Chondrocyte (in vitro differentiated cells): Measurements from ENCODE around the gene ZNF236. TPM values are rescaled to one million over a fixed set of nuclear protein-coding genes. Genes with fewer than 3 reads are reported as not detected.

Source experiments
- DNase-seq: peaks from one replicate; pipeline ENCODE4 v3.0.0; 2021; ENCODE audit warnings: mixed read lengths, low spot score
- H3K27ac Mint-ChIP-seq: one replicate; pipeline ENCODE4 v1.8.0; 2021; ENCODE audit warnings: mild to moderate bottlenecking, moderate library complexity, mixed read lengths; ENCODE audit not compliant: unreplicated experiment
- H3K27me3 Mint-ChIP-seq: 2 replicates; pipeline ENCODE4 v1.8.0; 2021; ENCODE audit warnings: low read depth, mixed read lengths
- H3K36me3 Mint-ChIP-seq: 2 replicates; pipeline ENCODE4 v1.8.0; 2021; ENCODE audit warnings: low read depth, mixed read lengths
- H3K4me1 Mint-ChIP-seq: 2 replicates; pipeline ENCODE4 v1.8.0; 2021; ENCODE audit warnings: low read depth, mild to moderate bottlenecking, mixed read lengths
- H3K4me3 Mint-ChIP-seq: one replicate; pipeline ENCODE4 v1.8.0; 2021; ENCODE audit warnings: mild to moderate bottlenecking, moderate library complexity, mixed read lengths; ENCODE audit not compliant: unreplicated experiment
- H3K9me3 Mint-ChIP-seq: 2 replicates; pipeline ENCODE4 v1.8.0; 2021; ENCODE audit warnings: low read depth, mixed read lengths
- CTCF ChIP-seq: fragments of 200-600 bp; sonication (generic); IDR thresholded peaks from 2 replicates; pipeline ENCODE4 v1.5.0; 2021; ENCODE audit warnings: antibody characterized with exemption, mild to moderate bottlenecking, moderate library complexity
- total RNA-seq: library from RNA; stranded (reverse); gene quantifications from 3 replicates; pipeline ENCODE4 v1.2.1, GENCODE V29; 2021

Gene ZNF236
- total RNA-seq, 1 donor from 2014 or later, result 14.3 TPM

- Mint-ChIP-seq H3K4me1 (peaks cover 11% of the 10 kb centered on the region), H3K27me3 (no peaks in the 10 kb centered on the region), H3K9me3 (no peaks in the 10 kb centered on the region), H3K27ac (no peak overlapping the region), H3K36me3 (no peaks in the 10 kb centered on the region), H3K4me3 (no peak overlapping the region)
- TF ChIP-seq CTCF, result no peak
- DNase-seq, result no peak
Observed at GRCh38 chr18:77003316-77003715, 181.0 kb downstream of the ZNF236 start.

- H3K4me3 Mint-ChIP-seq, result no peak overlapping the region
- DNase-seq, result no peak
- H3K36me3 Mint-ChIP-seq, result peaks cover under 1% of the 10 kb centered on the region
- H3K27ac Mint-ChIP-seq, result no peak overlapping the region
- TF ChIP-seq CTCF, result no peak
- H3K27me3 Mint-ChIP-seq, result peaks cover 1% of the 10 kb centered on the region
- H3K4me1 Mint-ChIP-seq, result peaks cover 11% of the 10 kb centered on the region
- H3K9me3 Mint-ChIP-seq, result no peaks in the 10 kb centered on the region
Observed at GRCh38 chr18:77004555-77005380, 182.4 kb downstream of the ZNF236 start.

GRCh38 chr18:77005651-77006195 lies 183.4 kb downstream of the ZNF236 start:
- no peak for DNase-seq
- peaks cover 11% of the 10 kb centered on the region for H3K4me1 Mint-ChIP-seq
- H3K36me3 Mint-ChIP-seq, result peaks cover 3% of the 10 kb centered on the region
- no peaks in the 10 kb centered on the region for H3K9me3 Mint-ChIP-seq
- TF ChIP-seq CTCF, result no peak
- H3K27ac Mint-ChIP-seq, result no peak overlapping the region
- H3K4me3 Mint-ChIP-seq, result no peak overlapping the region
- peaks cover 1% of the 10 kb centered on the region for H3K27me3 Mint-ChIP-seq

GRCh38 chr18:77006305-77007175 lies 184.2 kb downstream of the ZNF236 start:
- Mint-ChIP-seq H3K27me3 (peaks cover 1% of the 10 kb centered on the region), H3K27ac (no peak overlapping the region), H3K9me3 (no peaks in the 10 kb centered on the region), H3K4me1 (peaks cover 11% of the 10 kb centered on the region), H3K36me3 (peaks cover 3% of the 10 kb centered on the region), H3K4me3 (no peak overlapping the region)
- DNase-seq, result no peak
- TF ChIP-seq CTCF, result no peak

GRCh38 chr18:77007251-77007650 lies 184.9 kb downstream of the ZNF236 start:
- peaks cover 11% of the 10 kb centered on the region for H3K4me1 Mint-ChIP-seq
- DNase-seq, result no peak
- H3K27me3 Mint-ChIP-seq, result peaks cover 1% of the 10 kb centered on the region
- no peak for TF ChIP-seq CTCF
- H3K9me3 Mint-ChIP-seq, result no peaks in the 10 kb centered on the region
- H3K27ac Mint-ChIP-seq, result no peak overlapping the region
- H3K36me3 Mint-ChIP-seq, result peaks cover 3% of the 10 kb centered on the region
- H3K4me3 Mint-ChIP-seq, result no peak overlapping the region
